CD4-positive, alpha-beta T cell (primary cell): ENCODE measurements around the gene OSBPL6. TPM values are rescaled to one million over a fixed set of nuclear protein-coding genes. Genes with fewer than 3 reads are reported as not detected.

Experiments
- ATAC-seq: fragments of 200-7000 bp; cut with Tn5 transposase; one replicate; pipeline ENCODE4 v1.10.0; 2022; ENCODE audit warnings: mild to moderate bottlenecking; ENCODE audit not compliant: poor library complexity
- CTCF ChIA-PET: fragments of 350-600 bp; sonication (Branson Sonifier 250); formaldehyde crosslinking; loops from one replicate; lab custom pipeline; 2021; ENCODE audit warnings: antibody characterized with exemption, inconsistent platforms; lab: Charles Lee
- POLR2A ChIA-PET: fragments of 350-600 bp; sonication (Branson Sonifier 250); formaldehyde crosslinking; loops from one replicate; lab custom pipeline; 2021; ENCODE audit warnings: antibody characterized with exemption, inconsistent platforms; lab: Charles Lee
- DNase-seq, 14 experiments: peaks; one replicate each; pipeline ENCODE4 v3.0.0-alpha.2; 2013 to 2020; ENCODE audit warnings: mixed read lengths in 2 of 14
- H3K27ac ChIP-seq, 2 donors: one replicate each; pipeline versions ENCODE4 v1.5.1 to v1.7.0; 2013; ENCODE audit warnings: low read length in 2 of 2, low read depth in 1 of 2, mild to moderate bottlenecking in 1 of 2
- H3K27me3 ChIP-seq, 2 experiments: 1 replicate in 1 of 2; 2 replicates in 1 of 2; pipeline versions ENCODE4 v1.6.1 to v1.7.0; 2013; ENCODE audit warnings: low read length in 2 of 2, control low read depth in 1 of 2, mild to moderate bottlenecking in 1 of 2, moderate library complexity in 1 of 2; ENCODE audit not compliant: insufficient read depth in 2 of 2, control insufficient read depth in 1 of 2
- H3K36me3 ChIP-seq: one replicate; pipeline ENCODE4 v1.6.1; 2013; ENCODE audit warnings: low read length, control low read depth; ENCODE audit not compliant: insufficient read depth
- H3K4me1 ChIP-seq: one replicate; pipeline ENCODE4 v1.6.1; 2013; ENCODE audit warnings: low read length, control low read depth; ENCODE audit not compliant: insufficient read depth
- H3K4me3 ChIP-seq: one replicate; pipeline ENCODE4 v1.5.1; 2013; ENCODE audit warnings: mild to moderate bottlenecking, low read length, moderate library complexity
- H3K9me3 ChIP-seq, 2 experiments: 1 replicate in 1 of 2; 2 replicates in 1 of 2; pipeline versions ENCODE4 v1.6.1 to v1.7.0; 2013; ENCODE audit warnings: low read length in 2 of 2, mild to moderate bottlenecking in 2 of 2, control low read depth in 1 of 2, moderate library complexity in 1 of 2; ENCODE audit not compliant: control insufficient read depth in 1 of 2, insufficient read depth in 1 of 2
- H3K27ac Mint-ChIP-seq: one replicate; pipeline ENCODE4 v1.8.0; 2020; ENCODE audit warnings: mixed read lengths
- H3K27me3 Mint-ChIP-seq: one replicate; pipeline ENCODE4 v1.8.0; 2021; ENCODE audit warnings: mixed read lengths
- H3K36me3 Mint-ChIP-seq: one replicate; pipeline ENCODE4 v1.8.0; 2021; ENCODE audit warnings: low read depth, mixed read lengths
- H3K4me1 Mint-ChIP-seq: one replicate; pipeline ENCODE4 v1.8.0; 2021; ENCODE audit warnings: low read depth, mixed read lengths
- H3K4me3 Mint-ChIP-seq: one replicate; pipeline ENCODE4 v1.8.0; 2020; ENCODE audit warnings: mild to moderate bottlenecking, mixed read lengths
- H3K9me3 Mint-ChIP-seq: one replicate; pipeline ENCODE4 v1.8.0; 2020; ENCODE audit warnings: mixed read lengths
- CTCF ChIP-seq: fragments of 200-600 bp; IDR thresholded peaks from one replicate; pipeline ENCODE4 v1.8.0; 2022; ENCODE audit warnings: antibody characterized with exemption, mild to moderate bottlenecking
- intact Hi-C, 2 experiments: fragments of 100-400 bp; cut with DNase I in 1 of 2; cut with micrococcal nuclease in 1 of 2; formaldehyde crosslinking; loops; one replicate each; pipeline versions ENCODE4 v1.15.1 to v1.9.0; 2023 to 2025; cut with DNase I, micrococcal nuclease
- total RNA-seq, 174 experiments: library from RNA in 2 of 174; stranded (reverse) in 2 of 174; gene quantifications; one replicate each; pipeline ENCODE4 v1.2.3 and lab custom pipeline; 2021 to 2026

The OSBPL6 gene
- total RNA-seq, 2 experiments from 2014 or later: 0.08 to 0.11 TPM

GRCh38 chr2:178265851-178266250, 71.5 kb downstream of the OSBPL6 start:
- no peak for TF ChIP-seq CTCF
- ATAC-seq (no peak), DNase-seq (no peak)
- intact Hi-C loops: no loop called here
- H3K27me3 ChIP-seq: no peaks in the 10 kb centered on the region
- no peak overlapping the region for H3K27ac Mint-ChIP-seq
- H3K36me3 ChIP-seq: no peaks in the 10 kb centered on the region
- H3K27me3 Mint-ChIP-seq: no peaks in the 10 kb centered on the region
- ChIA-PET POLR2A (no interaction called here), CTCF (no interaction called here)
- H3K9me3 ChIP-seq: no peaks in the 10 kb centered on the region
- no peaks in the 10 kb centered on the region for H3K36me3 Mint-ChIP-seq
- no peaks in the 10 kb centered on the region for H3K4me1 Mint-ChIP-seq
- H3K4me1 ChIP-seq: no peaks in the 10 kb centered on the region
- H3K9me3 Mint-ChIP-seq: no peaks in the 10 kb centered on the region
- H3K4me3 ChIP-seq: no peak overlapping the region
- H3K4me3 Mint-ChIP-seq: no peak overlapping the region
- H3K27ac ChIP-seq: no peak overlapping the region

DNA sequence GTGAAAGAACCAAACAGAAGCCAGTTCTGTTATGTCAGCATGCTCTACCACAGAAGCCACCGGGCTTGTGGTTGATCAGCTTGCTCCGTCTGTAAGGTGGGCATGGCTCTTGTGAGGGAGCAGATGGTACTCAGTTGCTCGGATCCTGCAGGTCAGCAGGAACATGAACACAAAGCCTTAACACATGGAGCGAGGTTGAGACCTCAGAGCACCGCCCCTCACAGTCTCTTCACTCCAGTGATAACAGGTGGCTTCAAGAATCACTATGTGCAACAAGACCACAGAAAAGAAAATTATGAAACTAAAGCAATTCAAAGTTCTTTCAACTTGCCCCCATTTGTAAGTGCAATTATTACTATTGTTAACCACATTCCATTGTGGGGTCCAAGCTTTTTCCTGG, 72.1 kb downstream of the OSBPL6 start:
- DNase-seq (no peak), ATAC-seq (no peak)
- H3K4me1 Mint-ChIP-seq: no peaks in the 10 kb centered on the region
- intact Hi-C loops: no loop called here
- no peaks in the 10 kb centered on the region for H3K36me3 Mint-ChIP-seq
- no peaks in the 10 kb centered on the region for H3K36me3 ChIP-seq
- no peak for TF ChIP-seq CTCF
- H3K27me3 ChIP-seq: no peaks in the 10 kb centered on the region
- no peak overlapping the region for H3K27ac ChIP-seq
- no peaks in the 10 kb centered on the region for H3K9me3 ChIP-seq
- H3K4me3 ChIP-seq: no peak overlapping the region
- ChIA-PET CTCF (no interaction called here), POLR2A (no interaction called here)
- no peak overlapping the region for H3K4me3 Mint-ChIP-seq
- H3K27ac Mint-ChIP-seq: no peak overlapping the region
- no peaks in the 10 kb centered on the region for H3K4me1 ChIP-seq
- no peaks in the 10 kb centered on the region for H3K9me3 Mint-ChIP-seq
- no peaks in the 10 kb centered on the region for H3K27me3 Mint-ChIP-seq

DNA sequence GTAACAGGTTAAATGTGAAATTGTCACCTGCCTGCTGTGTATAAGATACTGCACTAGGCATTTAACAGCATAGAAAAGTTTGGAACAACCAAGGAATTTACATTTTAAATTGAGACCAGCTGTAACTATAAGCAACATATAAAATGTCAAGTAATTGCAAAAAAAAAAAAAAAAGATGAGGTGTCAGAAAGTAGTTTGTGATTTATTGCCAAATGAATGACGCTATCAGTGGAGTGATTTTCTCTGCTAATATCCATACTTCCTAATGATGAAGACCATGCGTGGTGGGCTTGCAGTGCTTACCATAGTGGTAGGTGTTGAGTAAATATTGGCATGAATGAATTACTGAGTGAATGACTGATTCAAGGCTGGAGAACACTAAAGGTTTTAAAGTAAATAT, 73.3 kb downstream of the OSBPL6 start:
- H3K36me3 Mint-ChIP-seq: no peaks in the 10 kb centered on the region
- Histone ChIP-seq H3K27me3 (no peaks in the 10 kb centered on the region), H3K9me3 (no peaks in the 10 kb centered on the region), H3K36me3 (no peaks in the 10 kb centered on the region), H3K4me1 (no peaks in the 10 kb centered on the region), H3K4me3 (no peak overlapping the region), H3K27ac (no peak overlapping the region)
- TF ChIP-seq CTCF: no peak
- CTCF ChIA-PET: no interaction called here
- no peak for ATAC-seq
- DNase-seq: no peak
- H3K9me3 Mint-ChIP-seq: no peaks in the 10 kb centered on the region
- H3K27ac Mint-ChIP-seq: no peak overlapping the region
- no peak overlapping the region for H3K4me3 Mint-ChIP-seq
- H3K27me3 Mint-ChIP-seq: no peaks in the 10 kb centered on the region
- intact Hi-C loops: no loop called here
- POLR2A ChIA-PET: no interaction called here
- H3K4me1 Mint-ChIP-seq: no peaks in the 10 kb centered on the region
